GM18498 (cell line): ENCODE measurements around the gene SMARCE1.
A peak's percentile ranks its signal among the peaks of the same experiment; 100 is the strongest.

ENCODE experiments used
- ATAC-seq: cut with Tn5 transposase; IDR thresholded peaks from one replicate; pipeline ENCODE4 v1.9.1; 2021; ENCODE audit warnings: mild to moderate bottlenecking, moderate library complexity; ENCODE audit not compliant: unreplicated experiment

Gene SMARCE1

GRCh38 chr17:40646791-40647623 lies 611 bp downstream of the SMARCE1 start:
- peak; percentile 27 for ATAC-seq

GRCh38 chr17:40645943-40646342 lies 1.7 kb downstream of the SMARCE1 start:
- no peak for ATAC-seq

GRCh38 chr17:40645291-40645690 lies 2.3 kb downstream of the SMARCE1 start:
- ATAC-seq = no peak

GRCh38 chr17:40637931-40638330 lies 9.7 kb downstream of the SMARCE1 start:
- ATAC-seq = no peak

- no peak for ATAC-seq
These were observed 13.7 kb downstream of the SMARCE1 start for GRCh38 chr17:40633871-40634270.

GRCh38 chr17:40632216-40632615 lies 15.4 kb downstream of the SMARCE1 start:
- ATAC-seq = no peak

GRCh38 chr17:40629842-40630241 lies 17.8 kb downstream of the SMARCE1 start:
- ATAC-seq = no peak

- no peak for ATAC-seq
These were observed 22.3 kb downstream of the SMARCE1 start for GRCh38 chr17:40625311-40625710.

- no peak for ATAC-seq
These were observed 24.0 kb downstream of the SMARCE1 start for GRCh38 chr17:40623419-40624210.

GRCh38 chr17:40622509-40622928 lies 25.1 kb downstream of the SMARCE1 start:
- no peak for ATAC-seq

GRCh38 chr17:40621578-40621977 lies 26.0 kb downstream of the SMARCE1 start:
- no peak for ATAC-seq

GRCh38 chr17:40621019-40621418 lies 26.6 kb downstream of the SMARCE1 start:
- no peak for ATAC-seq

- ATAC-seq = no peak
These were observed 28.6 kb downstream of the SMARCE1 start for GRCh38 chr17:40618754-40619625.

GRCh38 chr17:40617678-40618240 lies 29.9 kb downstream of the SMARCE1 start:
- ATAC-seq = no peak

GRCh38 chr17:40616592-40616991 lies 31.0 kb downstream of the SMARCE1 start:
- no peak for ATAC-seq

GRCh38 chr17:40615841-40616476 lies 31.7 kb downstream of the SMARCE1 start:
- no peak for ATAC-seq

GRCh38 chr17:40615068-40615840 lies 32.4 kb downstream of the SMARCE1 start:
- peak; percentile 69 for ATAC-seq

- peak; percentile 3 for ATAC-seq
These were observed 33.1 kb downstream of the SMARCE1 start for GRCh38 chr17:40614431-40615067.
